HUES6 (cell line): ENCODE data around the gene ESR2.
A peak's percentile ranks its signal among the peaks of the same experiment; 100 is the strongest.

Experiments used
- H3K27ac ChIP-seq: 2 replicates; pipeline ENCODE4 v1.7.0; 2013; ENCODE audit warnings: low read depth, mild to moderate bottlenecking, low read length, inconsistent platforms
- H3K27me3 ChIP-seq: 2 replicates; pipeline ENCODE4 v1.6.1; 2013; ENCODE audit warnings: low read length; ENCODE audit not compliant: control insufficient read depth, insufficient read depth
- H3K36me3 ChIP-seq: 2 replicates; pipeline ENCODE4 v1.6.1; 2013; ENCODE audit warnings: low read length; ENCODE audit not compliant: control insufficient read depth, insufficient read depth
- H3K4me1 ChIP-seq: 2 replicates; pipeline ENCODE4 v1.6.1; 2013; ENCODE audit warnings: low read length; ENCODE audit not compliant: control insufficient read depth, insufficient read depth
- H3K4me3 ChIP-seq: 2 replicates; pipeline ENCODE4 v1.5.1; 2013; ENCODE audit warnings: low read depth, low read length
- H3K9ac ChIP-seq: one replicate; pipeline ENCODE4 v1.6.1; 2013; ENCODE audit warnings: mild to moderate bottlenecking, low read length
- H3K9me3 ChIP-seq: 2 replicates; pipeline ENCODE4 v1.6.1; 2013; ENCODE audit warnings: low read depth, low read length; ENCODE audit not compliant: control insufficient read depth, insufficient read depth

Gene ESR2

GRCh38 chr14:64109819-64110554 lies 184.2 kb downstream of the ESR2 start:
- Histone ChIP-seq H3K9me3 (no peaks in the 10 kb centered on the region), H3K27me3 (no peaks in the 10 kb centered on the region), H3K9ac (no peak overlapping the region), H3K27ac (no peak overlapping the region), H3K4me1 (peaks cover 4% of the 10 kb centered on the region), H3K4me3 (no peak overlapping the region), H3K36me3 (peaks cover 27% of the 10 kb centered on the region)

- H3K9ac ChIP-seq: no peak overlapping the region
- peaks cover 35% of the 10 kb centered on the region for H3K36me3 ChIP-seq
- H3K27ac ChIP-seq: no peak overlapping the region
- no peak overlapping the region for H3K4me3 ChIP-seq
- H3K9me3 ChIP-seq: no peaks in the 10 kb centered on the region
- H3K4me1 ChIP-seq: no peaks in the 10 kb centered on the region
- H3K27me3 ChIP-seq: no peaks in the 10 kb centered on the region
Measured at GRCh38 chr14:64107438-64107837, 186.7 kb downstream of the ESR2 start.

- Histone ChIP-seq H3K4me3 (no peak overlapping the region), H3K36me3 (peaks cover 54% of the 10 kb centered on the region), H3K9me3 (no peaks in the 10 kb centered on the region), H3K27ac (no peak overlapping the region), H3K27me3 (no peaks in the 10 kb centered on the region), H3K4me1 (no peaks in the 10 kb centered on the region; the same call in 1 of the 2 replicates), H3K9ac (no peak overlapping the region)
Measured at GRCh38 chr14:64098120-64098519, 196.1 kb downstream of the ESR2 start.

GRCh38 chr14:64095620-64096019 lies 198.6 kb downstream of the ESR2 start:
- no peaks in the 10 kb centered on the region; the same call in none of the 2 replicates for H3K4me1 ChIP-seq
- H3K36me3 ChIP-seq: peaks cover 54% of the 10 kb centered on the region
- no peaks in the 10 kb centered on the region for H3K27me3 ChIP-seq
- no peak overlapping the region for H3K27ac ChIP-seq
- H3K4me3 ChIP-seq: no peak overlapping the region
- no peak overlapping the region for H3K9ac ChIP-seq
- no peaks in the 10 kb centered on the region for H3K9me3 ChIP-seq

- Histone ChIP-seq H3K9ac (no peak overlapping the region), H3K36me3 (peaks cover 43% of the 10 kb centered on the region; the same call in 1 of the 2 replicates), H3K27me3 (no peaks in the 10 kb centered on the region), H3K9me3 (no peaks in the 10 kb centered on the region), H3K4me1 (peaks cover 9% of the 10 kb centered on the region), H3K27ac (no peak overlapping the region), H3K4me3 (no peak overlapping the region)
Measured at GRCh38 chr14:64092940-64093339, 201.2 kb downstream of the ESR2 start.

- Histone ChIP-seq H3K4me1 (peaks cover 9% of the 10 kb centered on the region), H3K36me3 (peaks cover 37% of the 10 kb centered on the region; the same call in 1 of the 2 replicates), H3K4me3 (no peak overlapping the region), H3K9me3 (no peaks in the 10 kb centered on the region), H3K27ac (no peak overlapping the region), H3K9ac (no peak overlapping the region), H3K27me3 (no peaks in the 10 kb centered on the region)
Measured at GRCh38 chr14:64092338-64092737, 201.8 kb downstream of the ESR2 start.

- Histone ChIP-seq H3K36me3 (peaks cover 29% of the 10 kb centered on the region; the same call in 1 of the 2 replicates), H3K4me3 (no peak overlapping the region), H3K27ac (no peak overlapping the region), H3K9me3 (no peaks in the 10 kb centered on the region), H3K9ac (no peak overlapping the region), H3K27me3 (no peaks in the 10 kb centered on the region), H3K4me1 (peaks cover 9% of the 10 kb centered on the region)
Measured at GRCh38 chr14:64091217-64091616, 203.0 kb downstream of the ESR2 start.

GRCh38 chr14:64089920-64090319 lies 204.3 kb downstream of the ESR2 start:
- H3K9me3 ChIP-seq: no peaks in the 10 kb centered on the region
- peaks cover 9% of the 10 kb centered on the region for H3K4me1 ChIP-seq
- no peak overlapping the region for H3K4me3 ChIP-seq
- H3K27me3 ChIP-seq: no peaks in the 10 kb centered on the region
- peaks cover 25% of the 10 kb centered on the region; the same call in 1 of the 2 replicates for H3K36me3 ChIP-seq
- no peak overlapping the region for H3K9ac ChIP-seq
- 0 out of 2 replicates have a peak overlapping the region, but pooled peaks have one; percentile 25 for H3K27ac ChIP-seq

GRCh38 chr14:64088647-64088964 lies 205.6 kb downstream of the ESR2 start:
- Histone ChIP-seq H3K4me1 (peaks cover 9% of the 10 kb centered on the region), H3K4me3 (no peak overlapping the region), H3K27ac (no peak overlapping the region), H3K9ac (no peak overlapping the region), H3K27me3 (no peaks in the 10 kb centered on the region), H3K9me3 (no peaks in the 10 kb centered on the region), H3K36me3 (peaks cover 31% of the 10 kb centered on the region; the same call in 1 of the 2 replicates)

GRCh38 chr14:64082837-64083236 lies 211.3 kb downstream of the ESR2 start:
- Histone ChIP-seq H3K9ac (no peak overlapping the region), H3K27ac (no peak overlapping the region), H3K27me3 (no peaks in the 10 kb centered on the region), H3K4me3 (no peak overlapping the region), H3K9me3 (no peaks in the 10 kb centered on the region), H3K36me3 (peaks cover 52% of the 10 kb centered on the region), H3K4me1 (no peaks in the 10 kb centered on the region)

- no peak overlapping the region for H3K9ac ChIP-seq
- H3K36me3 ChIP-seq: peaks cover 52% of the 10 kb centered on the region
- no peak overlapping the region for H3K27ac ChIP-seq
- H3K27me3 ChIP-seq: no peaks in the 10 kb centered on the region
- H3K4me1 ChIP-seq: no peaks in the 10 kb centered on the region
- H3K4me3 ChIP-seq: no peak overlapping the region
- H3K9me3 ChIP-seq: no peaks in the 10 kb centered on the region
Measured at GRCh38 chr14:64081174-64081746, 212.9 kb downstream of the ESR2 start.
